G401.6 (cell line): Measurements from ENCODE around the gene PRR33.

Experiments used
- FAIRE-seq: peaks from 2 replicates; lab custom pipeline; 2012; peaks lifted over from hg19 to GRCh38; lab: Jason Lieb, UNC

Gene PRR33

DNA sequence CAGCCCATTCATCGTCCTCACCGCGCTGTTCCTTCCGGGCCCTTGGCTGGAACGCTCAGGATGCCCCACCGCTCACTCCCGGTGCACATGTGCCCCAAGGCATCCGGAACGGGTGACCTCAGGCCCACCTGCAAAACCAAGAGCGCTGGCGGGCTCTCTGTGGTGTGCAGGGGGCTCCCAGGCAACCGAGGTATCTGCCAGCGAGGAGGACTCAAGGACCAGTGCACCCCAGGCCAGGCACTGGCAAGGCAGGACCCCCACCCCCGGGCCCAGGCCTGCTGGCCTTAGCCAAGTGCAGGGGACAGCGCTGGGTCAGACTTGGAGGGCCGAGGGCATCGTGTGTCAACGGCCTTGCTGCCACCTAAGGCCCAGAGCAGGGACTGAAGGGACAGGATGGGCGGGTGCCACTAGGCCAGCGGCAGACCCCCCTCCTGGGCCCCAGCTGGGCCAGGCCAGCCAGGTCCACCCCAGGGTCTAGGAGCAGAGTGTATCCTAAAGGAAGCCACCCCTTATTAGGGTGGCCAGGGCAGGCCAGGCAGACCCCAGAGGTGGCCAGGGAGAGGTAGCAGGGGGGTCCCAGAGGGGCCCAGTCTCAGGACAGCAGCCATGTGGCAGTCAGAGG lies 36.3 kb upstream of the PRR33 start:
- no peak for FAIRE-seq

- FAIRE-seq: no peak
Observed at GRCh38 chr11:1927026-1927847, 35.5 kb upstream of the PRR33 start.

GRCh38 chr11:1926156-1927025 lies 34.7 kb upstream of the PRR33 start:
- FAIRE-seq: no peak

DNA sequence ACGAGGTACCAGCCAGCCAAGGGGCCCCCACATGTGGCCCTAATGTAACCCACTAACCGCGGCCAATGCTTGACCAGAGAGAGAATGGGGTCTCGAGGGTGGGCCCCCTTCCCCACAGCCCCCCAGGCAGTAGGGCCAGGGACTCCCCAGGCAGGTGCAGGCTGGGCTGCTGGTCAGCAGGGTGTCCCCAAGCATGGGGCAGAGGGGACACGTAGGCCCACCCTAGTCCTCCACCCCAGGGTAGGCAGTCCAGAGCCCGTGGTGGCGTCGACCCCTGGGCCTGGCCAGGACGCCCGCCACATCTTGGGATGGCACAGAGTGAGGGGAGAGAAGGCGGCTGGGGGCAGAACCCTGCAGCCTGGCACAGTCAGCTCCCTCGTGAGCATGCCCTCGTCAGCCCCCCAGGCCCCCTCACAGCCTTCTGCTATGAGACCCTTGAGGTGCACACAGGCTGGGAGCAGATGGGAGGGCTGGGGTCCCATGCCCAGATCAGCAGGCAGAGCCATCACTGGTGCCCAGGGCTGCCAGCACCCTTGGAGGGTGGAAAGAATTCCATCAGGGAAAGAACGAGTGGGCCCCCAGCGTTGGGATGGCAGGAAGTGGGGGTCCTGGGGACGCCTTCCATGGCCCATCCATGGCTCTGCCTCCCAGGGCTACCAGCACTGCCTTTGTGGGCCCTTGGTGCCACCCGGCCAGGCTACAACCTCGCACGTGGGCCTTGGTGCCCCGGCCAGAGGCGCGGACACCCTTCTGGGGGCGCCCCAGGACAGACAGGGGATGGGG lies 33.9 kb upstream of the PRR33 start:
- FAIRE-seq: no peak

- FAIRE-seq: no peak
Observed at GRCh38 chr11:1924646-1925372, 33.1 kb upstream of the PRR33 start.

DNA sequence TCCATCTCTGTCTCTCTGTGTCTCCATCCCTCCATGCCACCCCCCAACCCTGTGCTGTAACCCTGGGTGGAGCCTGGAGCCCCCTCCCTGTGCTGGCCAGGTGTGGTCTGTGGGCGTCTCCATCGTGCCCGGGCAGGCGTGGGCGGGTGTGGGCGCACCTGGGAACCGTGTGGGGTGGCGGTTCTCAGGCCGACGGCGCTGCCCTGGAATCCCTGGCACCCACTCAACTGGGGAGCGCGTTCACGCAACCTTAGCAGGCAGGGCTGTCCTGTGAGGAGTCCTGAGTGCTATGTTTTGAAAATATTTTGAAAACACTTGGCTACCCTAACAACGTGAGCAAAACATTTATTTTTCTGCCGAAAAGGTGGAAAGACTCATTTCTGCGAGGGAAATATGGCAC lies 32.5 kb upstream of the PRR33 start:
- no peak for FAIRE-seq

GRCh38 chr11:1923201-1923956 lies 31.7 kb upstream of the PRR33 start:
- no peak for FAIRE-seq

DNA sequence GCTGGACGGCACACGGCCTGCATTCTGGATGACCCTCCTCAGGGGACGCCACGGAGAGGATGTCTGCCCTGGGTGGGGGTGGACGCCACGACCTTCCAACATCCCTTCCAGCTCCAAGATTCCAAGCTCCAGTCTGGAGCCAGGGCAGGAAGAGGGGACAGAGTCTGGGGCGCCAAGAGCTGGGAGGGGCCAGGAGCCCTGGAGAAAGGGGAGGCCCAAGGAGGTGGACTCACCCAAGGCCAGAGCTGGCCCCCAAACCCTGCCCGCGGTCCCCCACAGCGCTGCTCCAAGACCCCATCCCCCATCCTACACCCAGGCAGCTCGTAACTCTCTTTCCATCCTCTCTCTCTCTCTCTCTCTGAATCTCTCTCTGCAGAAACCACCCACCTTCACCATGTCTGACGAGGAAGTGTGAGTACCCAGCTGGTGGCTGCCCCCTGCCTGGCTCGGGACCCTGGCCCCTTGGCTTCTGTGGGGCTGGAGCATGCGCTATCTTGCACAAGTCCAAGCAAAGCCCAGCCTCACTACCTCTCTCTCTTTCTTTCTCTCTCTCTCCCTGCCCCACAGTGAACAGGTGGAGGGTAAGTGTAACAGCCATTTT lies 30.9 kb upstream of the PRR33 start:
- no peak for FAIRE-seq

DNA sequence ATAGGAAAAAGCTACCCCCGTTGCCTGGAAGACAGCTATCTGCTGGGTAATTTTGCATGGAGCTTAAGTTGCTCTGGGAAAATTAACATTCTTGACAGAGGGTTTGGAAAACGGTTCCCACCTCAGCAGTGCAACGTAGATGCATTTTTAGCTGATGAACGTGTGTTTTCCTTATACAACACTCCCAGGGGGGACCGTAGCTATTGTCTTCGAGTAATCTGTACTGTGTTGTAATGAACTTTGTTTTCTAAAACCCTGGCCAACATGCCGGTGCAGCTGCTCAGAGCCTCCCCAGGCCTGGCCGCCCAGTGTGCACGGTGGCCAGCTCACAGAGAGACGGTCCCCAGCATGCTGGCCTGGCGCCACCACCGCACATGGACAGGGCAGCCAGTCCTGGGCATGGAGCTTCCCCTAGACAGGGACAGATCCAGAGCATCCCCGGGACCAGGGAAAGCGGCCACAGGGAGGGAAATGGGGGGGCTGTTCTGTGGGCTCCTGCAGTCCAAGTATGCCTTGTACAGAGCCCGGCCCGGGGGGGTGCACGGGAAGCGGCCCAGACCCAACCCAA lies 30.0 kb upstream of the PRR33 start:
- no peak for FAIRE-seq

DNA sequence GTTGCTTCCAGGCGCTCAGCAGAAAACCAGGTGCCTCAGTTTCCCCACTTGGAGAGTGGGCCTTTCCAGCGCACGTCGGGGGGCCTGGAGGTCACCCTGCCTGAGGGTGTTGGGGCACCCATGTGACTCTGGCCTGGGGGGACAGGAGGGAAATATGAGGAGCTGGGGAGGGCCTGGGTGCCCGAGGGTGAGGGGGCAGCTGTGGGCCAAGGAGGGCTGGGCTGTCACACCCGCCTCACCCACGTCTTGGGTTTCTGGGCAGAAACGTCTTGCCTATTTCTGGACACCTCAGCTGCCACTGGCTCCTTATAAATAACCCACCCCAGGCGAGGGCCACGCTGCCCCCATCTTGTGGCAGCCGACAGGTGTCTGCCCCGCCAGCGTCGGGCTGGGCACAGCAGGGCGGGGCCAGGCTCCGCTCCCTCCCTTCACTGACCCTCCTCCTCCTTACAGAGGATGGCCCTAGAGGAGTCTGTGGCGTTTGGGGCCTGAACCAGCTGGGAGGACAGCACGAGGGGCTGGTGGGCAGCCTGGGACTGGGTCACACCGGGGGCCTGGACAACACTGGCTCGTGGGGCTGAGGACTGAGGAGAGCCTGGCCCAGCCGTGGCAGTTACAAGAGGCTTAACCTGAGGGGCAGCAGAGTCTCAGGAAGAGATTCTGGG lies 29.3 kb upstream of the PRR33 start:
- FAIRE-seq: no peak

GRCh38 chr11:1920128-1920908 lies 28.6 kb upstream of the PRR33 start:
- FAIRE-seq: no peak

DNA sequence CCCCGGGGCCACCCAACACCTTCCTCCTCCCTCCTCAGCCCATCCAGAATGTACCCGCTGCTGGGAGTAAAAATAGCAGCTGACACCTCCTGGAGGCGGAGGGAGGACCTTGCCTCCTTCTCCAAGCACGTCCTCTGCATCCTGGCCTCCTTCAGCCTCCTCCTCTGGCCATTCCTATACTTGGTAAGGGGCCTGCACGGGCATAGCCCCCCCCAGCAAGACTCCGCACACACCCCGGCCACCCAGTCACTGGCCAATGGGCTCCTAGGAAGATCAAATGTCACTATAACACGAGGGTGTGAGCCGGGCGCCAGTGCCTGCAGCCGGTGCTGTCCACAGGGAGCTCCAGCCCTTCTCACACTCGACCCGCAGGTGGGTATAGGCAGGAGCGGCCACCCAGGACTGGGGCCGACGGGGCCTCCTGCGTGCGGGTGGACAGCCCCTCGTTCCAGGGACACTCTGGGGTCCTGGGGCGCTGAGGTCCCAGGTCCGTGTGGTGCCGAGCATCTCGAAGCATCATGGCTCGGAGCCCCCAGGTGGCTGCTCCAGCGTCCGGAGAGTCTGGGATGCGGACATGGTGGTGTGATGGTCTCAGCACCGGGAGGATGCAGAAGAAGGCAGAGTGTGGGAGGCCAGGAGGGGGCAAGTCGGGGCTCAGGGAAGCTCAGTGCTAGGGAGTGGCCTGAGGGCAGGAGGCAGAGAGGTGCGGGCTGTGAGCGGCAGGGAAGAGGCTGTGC lies 27.9 kb upstream of the PRR33 start, which contains the start of gene TNNT3:
TSS of gene TNNT3 (plus strand) at position 313 of the 737 bp plus-strand sequence. CDS start 3,172 bp downstream, outside the sequence.
- no peak for FAIRE-seq

DNA sequence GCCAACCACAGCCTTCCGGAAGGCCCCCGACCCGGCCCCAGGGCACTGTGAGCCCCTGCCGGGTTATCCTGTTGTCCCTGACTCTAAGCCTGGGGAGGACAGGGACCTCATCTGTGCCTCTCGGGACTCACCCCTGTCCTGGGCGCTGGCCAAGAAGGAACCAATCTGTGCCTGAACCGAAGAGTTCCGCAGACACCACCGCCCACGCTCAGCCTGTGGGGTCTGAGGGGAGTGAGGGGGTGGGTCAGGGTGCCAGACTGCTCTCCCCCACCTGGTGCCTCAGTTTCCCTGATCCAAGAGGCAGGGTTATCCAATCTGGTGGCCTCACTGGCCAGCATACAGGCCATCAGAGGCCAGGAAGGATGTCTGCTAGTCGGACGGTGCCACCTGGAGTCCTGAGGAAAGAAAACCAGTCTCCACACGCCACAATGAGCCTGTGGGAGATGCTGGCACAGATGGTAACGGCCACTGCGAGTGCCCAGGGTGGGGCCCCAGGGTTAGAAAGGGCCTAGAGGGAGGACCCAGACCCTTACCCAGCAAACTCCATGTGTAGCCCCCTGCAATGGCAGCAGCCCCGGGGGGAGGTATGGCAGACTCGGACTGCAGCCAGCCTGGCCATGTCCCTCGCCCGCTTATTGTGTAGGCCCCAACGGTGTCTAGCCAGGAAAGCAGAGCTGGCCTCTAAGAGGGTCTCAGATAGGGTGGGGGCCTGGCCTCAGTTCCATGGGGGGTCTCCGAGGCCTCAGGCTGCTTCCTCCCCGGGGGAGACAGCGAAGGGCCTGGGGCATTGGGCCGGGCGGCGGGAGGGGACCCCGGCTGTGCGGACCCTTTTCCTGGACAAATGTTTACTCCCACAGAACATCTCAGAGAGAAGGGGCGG lies 27.0 kb upstream of the PRR33 start:
- no peak for FAIRE-seq

GRCh38 chr11:1917523-1918435 lies 26.1 kb upstream of the PRR33 start:
- FAIRE-seq: no peak

GRCh38 chr11:1916986-1917522 lies 25.4 kb upstream of the PRR33 start:
- no peak for FAIRE-seq
